RPMI8226 (cell line): ENCODE measurements around the gene DSTN.

Source experiments
- DNase-seq: peaks from one replicate; pipeline ENCODE4 v3.0.0-alpha.2; 2015

DSTN gene

DNA sequence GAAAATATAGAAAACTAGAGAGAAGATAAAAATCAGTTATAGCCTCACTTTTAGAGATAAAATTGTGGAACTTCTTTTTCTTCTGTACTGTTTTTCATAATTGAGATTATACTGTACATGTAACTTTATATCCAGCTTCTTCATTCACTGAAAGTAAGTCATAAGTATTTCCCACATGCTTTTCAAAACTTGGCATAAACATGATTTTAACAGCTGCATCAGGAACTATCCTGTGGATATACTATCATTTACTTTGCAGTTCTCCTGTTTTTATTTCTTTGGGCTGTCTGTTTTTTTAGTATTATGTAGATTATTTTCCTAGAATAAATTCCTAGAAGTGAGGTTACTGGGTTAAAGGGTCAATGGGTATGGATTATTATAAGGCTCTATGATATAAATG, 14.8 kb downstream of the DSTN start:
- DNase-seq: no peak

GRCh38 chr20:17586250-17586649, 16.4 kb downstream of the DSTN start:
- DNase-seq: no peak

DNA sequence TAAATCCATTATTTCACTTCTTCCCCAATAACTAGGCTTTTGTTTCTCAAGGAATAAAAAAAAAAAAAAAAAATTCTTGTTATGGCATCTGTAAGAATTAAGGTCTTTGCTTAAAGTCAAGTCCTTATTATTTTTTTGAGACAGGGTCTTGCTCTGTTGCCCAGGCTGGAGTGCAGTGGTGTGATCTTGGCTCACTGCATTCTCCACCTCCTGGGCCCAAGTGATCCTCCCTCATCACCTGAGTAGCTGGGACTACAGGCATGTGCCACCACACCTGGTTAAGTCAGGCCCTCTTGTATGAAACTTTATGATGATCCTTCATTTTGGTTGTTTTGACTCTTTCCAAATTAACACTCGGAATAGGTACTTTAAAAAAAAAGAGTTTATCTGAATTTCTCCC, 17.3 kb downstream of the DSTN start:
- DNase-seq: no peak

DNA sequence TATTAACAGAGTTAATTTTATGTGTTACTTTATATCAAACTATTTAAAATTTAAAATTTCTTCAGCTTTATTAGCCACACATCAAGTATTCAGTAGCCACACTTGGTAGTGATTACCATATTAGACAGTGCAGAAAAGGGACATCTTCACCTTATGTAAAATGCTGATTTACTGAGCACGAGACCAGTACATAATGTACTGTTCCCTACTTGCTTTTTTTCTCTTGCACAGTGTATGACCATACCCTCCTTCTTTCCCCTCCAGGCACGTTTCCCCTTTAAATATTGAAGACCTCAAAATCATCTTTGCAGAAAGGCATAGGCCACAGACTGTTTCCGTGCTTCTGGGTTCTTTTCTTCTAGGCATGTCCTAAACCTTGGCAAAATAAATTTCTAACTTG, 17.9 kb downstream of the DSTN start:
- no peak for DNase-seq

DNA sequence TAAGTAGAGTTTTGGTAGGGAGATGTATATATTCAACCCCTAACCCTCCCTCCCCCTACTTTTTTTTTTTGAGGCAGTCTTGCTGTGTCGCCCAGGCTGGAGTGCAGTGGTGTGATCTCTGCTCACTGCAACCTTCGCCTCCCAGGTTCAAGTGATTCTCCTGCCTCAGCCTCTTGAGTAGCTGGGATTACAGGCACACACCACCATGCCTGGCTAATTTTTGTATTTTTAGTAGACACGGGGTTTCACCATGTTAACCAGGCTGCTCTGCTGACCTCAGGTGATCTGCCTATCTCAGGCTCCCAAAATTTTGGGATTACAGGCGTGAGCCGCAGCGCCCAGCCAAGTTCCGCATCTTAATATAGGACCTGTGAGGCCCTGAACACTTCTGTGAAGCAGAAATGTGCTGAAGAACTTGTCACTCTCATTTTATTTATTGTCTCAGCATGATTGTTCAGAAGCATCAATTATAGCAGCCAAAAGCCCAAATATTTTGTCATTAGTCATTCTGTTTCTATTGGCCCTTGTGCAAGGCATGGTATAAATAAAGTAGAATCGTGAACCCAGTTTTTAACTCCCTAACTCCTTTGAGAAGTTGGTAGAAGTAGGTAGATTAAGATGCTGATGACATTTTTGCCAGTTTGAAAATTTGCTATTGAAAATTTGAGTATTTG, 19.4 kb downstream of the DSTN start:
- no peak for DNase-seq

- no peak for DNase-seq
Observed at GRCh38 chr20:17590245-17590644, 20.4 kb downstream of the DSTN start.

GRCh38 chr20:17593902-17594301, 24.0 kb downstream of the DSTN start:
- DNase-seq: no peak

DNA sequence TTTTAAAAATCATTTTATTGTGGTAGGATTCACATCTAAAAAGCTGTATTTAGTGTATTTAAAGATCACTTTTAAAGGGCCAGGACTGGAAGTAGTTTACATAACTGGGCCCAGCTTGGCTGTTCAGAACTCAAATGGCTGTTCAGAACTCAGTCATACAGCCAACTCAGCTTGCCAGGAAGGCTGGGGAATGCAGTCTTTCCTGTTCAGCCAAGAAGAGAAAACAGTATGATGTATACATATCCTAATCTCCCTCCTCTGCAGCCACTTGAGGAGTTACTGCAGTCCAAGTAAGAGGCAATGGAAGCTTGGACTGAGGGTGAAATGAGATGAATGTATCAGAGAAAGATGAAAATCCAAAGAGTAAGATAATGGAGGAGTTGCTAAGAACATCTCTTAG, 24.6 kb downstream of the DSTN start:
- no peak for DNase-seq

DNA sequence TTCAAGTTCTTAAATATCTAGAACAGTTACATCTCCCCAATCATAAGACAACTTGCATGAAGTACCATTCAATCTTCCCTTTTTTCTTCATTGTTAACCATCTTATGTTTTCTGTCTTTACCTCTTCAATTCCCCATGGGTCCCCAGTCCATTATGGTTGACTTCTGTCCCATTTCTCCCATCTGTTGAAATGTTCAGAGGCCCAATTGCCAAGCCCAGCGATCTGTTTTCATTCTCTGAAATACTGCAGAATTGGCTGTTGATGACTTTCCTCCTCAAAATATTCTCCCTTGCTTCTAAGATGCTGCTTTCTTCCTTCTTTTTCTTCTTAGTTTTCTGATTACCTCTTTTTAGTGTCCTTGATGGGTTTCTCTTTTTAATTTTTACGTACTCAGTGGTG, 26.0 kb downstream of the DSTN start:
- DNase-seq: no peak

DNA sequence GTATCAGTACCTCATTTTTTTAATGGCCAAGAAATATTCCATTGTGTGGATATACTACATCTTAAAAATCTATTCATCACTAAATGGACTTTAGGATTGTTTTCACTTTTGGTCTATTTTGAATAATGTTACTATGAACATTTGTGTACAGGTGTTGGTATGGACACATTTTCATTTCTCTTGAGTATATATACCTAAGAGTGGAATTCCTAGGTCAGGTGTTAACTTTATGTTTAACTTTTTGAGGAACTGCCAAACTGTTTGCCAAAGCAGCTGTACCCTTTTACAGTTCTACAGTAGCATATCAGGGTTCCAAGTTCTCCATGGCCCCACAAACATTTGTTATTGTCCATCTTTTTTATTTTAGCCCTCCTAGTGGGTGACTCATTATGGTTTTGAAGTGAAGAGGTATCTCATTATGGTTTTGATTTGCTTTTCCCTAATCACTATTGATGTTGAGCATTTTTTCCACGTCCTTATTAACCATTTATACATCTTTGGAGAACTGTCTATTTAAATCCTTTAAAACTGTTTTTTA, 28.2 kb downstream of the DSTN start:
- DNase-seq: no peak

DNA sequence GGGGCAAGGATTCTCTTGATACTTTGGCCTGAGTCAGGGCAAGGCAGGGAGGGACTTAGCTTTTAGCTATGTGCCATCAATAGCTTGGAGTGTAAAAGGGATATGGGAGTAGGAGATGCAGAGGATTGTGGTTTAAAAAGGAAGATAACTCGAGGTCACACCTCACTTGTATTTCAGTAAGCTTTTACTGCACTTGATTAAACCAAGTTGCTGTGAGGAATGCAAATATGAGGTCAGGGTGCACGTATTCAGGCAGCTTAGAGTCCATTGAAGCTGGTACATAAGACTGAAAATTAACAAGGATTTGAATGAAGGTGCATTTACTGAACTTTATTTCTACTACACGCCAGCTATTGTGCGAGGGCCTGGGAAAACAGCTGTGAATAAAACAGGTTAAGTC, 32.1 kb downstream of the DSTN start:
- DNase-seq: no peak

GRCh38 chr20:17602493-17602892, 32.6 kb downstream of the DSTN start:
- no peak for DNase-seq

DNA sequence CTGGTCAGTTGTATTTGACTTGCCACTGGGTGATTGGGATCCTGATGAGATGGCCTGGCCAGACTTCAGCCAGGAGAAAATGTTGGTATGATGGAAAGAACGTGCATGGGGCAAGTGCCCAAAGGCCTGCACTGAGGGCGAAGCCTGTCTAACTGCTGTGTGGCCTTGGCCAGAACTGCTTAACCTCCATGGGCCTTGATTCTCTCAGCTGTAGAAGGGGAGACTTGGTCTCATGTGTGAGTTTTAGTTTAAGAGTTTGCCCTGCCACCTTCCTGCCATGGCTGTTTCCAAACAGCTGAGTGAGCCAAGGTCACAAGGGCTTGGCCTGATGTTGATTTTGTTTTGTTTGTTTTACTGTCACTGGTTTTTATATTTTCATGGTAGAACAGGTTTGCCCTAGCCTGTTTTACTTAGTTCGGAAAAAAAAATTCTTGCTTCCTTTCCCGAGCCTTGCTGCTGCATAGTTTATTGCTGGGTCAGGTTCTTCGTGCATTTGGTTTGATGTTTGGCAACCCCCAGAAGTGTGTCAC, 35.3 kb downstream of the DSTN start:
- DNase-seq: no peak

DNA sequence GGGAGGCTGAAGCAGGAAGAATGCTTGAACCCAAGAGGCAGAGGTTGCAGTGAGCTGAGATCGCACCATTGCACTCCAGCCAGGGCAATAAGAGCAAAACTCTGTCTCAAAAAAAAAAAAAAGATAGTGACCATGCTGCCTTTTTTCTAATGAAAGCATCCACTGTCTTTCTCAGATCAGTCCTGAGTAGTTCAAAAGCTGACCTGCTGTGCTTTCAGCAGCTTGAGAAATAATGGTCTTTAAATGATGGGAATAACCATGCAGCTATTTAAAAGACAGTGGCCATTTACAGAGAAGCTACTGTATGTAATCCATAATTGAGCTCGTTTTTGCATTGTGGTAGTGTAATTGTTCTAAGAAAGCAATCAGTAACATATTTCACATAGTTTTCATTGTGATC, 36.1 kb downstream of the DSTN start:
- no peak for DNase-seq

DNA sequence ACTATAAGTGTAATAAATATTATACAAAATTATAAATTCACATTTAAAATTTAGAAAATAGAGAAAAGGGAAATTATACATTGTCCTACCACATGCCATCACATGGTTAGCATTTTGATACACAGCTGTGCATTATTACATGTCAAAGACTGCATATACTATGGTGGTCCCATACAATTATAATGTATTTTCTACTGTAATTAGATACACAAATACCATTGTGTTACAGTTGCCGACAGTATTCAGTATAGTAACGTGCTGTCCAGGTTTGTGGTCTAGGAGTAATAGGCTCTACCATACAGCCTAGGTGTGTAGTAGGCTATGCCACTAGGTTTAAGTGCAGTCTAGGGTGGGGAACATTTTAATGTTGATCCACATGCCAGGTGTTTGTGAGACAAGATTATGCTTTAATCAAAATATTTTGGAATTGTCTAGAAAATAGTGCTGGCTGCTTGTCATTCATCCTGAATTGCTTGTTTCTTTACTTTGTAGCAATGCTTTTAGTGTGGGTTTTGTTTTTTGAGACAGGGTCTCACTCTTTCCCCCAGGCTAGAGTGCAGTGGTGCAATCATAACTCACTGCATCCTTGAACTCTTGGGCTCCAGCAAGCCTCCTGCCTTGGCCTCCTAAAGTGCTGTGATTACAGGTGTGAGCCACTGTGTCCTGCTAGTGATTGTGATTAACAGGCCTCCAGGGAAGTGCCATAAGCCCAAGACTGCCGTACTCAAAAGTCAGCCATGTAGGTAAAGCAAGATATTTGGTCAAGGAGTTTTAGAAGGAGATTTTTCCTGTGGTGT, 39.0 kb downstream of the DSTN start:
- no peak for DNase-seq

GRCh38 chr20:17609811-17610377, 40.0 kb downstream of the DSTN start:
- no peak for DNase-seq

- peak; percentile 63 for DNase-seq
Observed at GRCh38 chr20:17610566-17611289, 40.9 kb downstream of the DSTN start.

GRCh38 chr20:17611290-17611539, 41.3 kb downstream of the DSTN start:
- no peak for DNase-seq

DNA sequence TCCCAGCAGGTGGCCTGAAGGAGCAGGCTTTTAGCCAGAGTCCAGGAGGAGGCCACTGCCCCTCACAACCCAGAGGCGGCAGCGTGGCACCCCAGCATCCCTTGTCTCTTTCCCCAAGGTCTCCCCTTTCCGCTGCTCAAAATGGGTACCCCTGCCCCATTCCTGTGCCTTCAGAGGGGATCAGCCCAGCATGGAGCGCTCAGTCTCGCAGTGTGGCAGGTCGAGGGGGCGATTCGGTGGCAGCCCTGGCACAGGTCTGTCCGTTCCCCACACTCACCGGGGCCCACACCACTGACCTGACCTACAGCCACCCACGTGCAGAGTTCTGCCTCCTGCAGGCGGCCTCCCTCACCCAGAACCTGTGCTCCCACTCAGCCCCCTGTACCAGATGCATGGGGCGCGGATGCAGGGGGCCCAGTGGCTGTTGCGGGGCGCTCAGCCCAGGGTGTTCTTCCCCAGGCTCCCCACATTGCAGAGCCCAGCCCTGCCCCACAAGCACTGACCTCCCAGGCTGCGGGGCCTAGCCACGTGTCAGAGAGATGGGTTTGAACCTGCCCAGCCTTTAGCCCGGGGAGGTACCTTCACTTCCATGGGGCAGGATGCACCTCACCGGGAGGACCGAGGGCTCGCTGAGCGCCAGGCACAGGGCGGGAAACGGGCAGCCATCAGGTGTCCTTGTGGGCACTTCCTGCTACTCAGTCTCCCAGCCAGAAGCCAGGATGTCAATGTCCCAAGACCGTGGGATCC, 41.8 kb downstream of the DSTN start:
- peak; percentile 62 for DNase-seq

DNA sequence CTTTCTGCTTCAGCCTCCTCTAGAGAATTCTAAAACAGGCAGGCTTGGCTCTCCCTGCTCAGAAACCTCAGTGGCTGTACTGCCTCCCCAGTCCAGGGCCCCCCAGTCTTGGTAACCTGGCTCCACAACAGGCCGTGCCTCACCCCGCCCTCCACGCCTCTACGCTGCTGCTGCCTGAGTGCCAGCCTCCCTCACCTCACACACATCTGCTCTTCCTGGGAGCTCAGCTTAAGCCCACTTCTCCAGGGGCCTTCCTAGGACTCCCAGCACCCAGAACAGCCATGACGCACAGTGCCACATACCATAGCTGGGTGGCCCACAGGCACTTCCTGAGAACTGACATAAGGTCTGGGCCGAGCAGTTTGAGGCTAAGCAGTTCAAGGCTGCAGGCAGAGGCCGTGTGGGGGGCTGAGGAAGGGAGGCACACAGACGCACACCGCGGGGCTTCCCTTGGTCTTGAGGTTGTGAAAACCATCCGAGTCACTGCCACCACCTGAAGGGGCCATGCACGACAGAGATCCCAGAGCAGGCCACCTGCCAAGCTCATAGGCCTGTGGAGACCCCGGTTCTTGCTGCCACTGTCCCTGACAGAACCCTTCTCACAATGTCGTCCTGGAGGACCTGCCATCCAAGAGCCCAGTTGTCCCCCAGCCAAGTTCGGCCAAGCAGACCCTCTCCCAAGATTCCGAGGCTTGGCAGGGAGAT, 42.6 kb downstream of the DSTN start:
- DNase-seq: no peak

DNA sequence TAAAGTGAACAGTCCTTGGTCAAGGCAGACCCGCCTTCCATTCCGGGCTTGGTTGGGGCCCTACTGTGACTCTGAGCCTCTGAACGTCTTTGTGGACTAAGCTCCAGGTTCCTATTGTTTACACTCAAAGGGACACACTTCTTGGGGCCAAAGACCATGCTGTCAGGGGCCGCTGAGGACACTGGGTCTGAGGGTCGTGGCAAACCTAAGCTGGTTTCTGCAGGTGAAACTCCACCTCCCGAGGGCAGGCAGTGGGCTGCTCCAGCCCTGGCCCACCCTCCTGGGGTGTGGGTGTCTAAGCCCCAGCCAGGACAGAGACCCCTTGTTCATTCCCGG, 43.1 kb downstream of the DSTN start:
- DNase-seq: no peak
